Epidermal melanocyte (primary cell): ENCODE measurements around the gene NPR3.

Experiments used
- DNase-seq: peaks from one replicate; pipeline ENCODE4 v3.0.0; 2011; ENCODE audit warnings: low spot score; ENCODE audit not compliant: insufficient read length

NPR3 gene

GRCh38 chr5:32805971-32806638 lies 95.0 kb downstream of the NPR3 start:
- no peak for DNase-seq

DNA sequence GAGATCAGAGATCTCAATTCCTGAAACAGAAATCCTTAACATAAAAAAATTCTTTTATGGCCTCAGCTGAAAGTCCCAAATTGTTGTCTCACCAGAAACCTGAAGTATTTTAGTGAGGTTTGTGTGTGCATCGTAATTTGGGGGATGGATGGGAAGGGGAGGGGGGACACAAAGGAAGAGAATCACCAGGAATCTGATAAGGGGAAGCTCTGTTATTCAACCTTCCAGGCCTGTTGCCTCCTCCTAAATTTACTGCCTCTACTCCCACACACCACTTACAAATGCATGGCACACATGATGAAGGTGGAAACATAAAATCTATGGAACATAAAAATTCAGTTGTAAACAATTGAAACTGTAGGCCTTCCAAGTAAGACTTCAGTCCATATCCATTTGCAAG lies 97.7 kb downstream of the NPR3 start:
- DNase-seq = no peak

DNA sequence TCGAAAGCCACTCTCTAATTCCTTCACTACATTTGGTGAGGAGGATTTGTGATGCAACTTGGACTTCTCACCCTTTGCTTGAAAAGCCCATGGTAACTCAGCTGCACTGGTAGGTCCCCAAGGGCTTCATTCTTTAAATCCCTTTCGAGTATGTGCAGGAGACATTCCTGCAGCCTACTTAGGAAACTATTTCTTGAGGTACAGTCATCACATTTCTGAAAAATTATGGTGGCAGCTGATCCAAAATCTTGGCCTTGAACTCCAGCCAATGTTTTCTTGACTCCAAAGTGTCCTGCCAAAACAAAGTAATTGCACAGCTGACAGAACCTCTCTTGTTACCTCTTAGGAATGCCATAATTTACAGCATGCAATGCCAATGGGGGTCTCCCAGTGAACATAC lies 99.7 kb downstream of the NPR3 start:
- no peak for DNase-seq

DNA sequence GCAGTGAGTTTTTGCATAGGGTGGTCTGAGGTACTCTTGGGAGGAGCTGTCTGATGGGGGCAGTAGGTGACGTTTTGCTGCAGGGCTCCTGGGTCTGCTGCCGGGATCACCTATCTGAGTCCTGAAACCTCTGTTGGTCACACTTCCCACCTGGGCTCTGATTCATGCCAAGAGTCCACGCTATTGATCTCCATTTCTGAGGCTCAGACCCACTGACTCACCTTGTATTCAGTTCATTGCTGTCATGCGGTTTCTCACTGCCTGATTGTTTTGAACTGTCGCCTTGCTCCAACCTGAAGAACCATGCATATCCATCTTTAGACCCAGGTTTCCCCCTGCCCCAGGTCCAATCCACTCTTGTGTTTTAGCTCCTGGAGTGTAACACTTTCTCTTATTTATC lies 101.3 kb downstream of the NPR3 start:
- no peak for DNase-seq

- DNase-seq = no peak
These were observed 103.0 kb downstream of the NPR3 start for GRCh38 chr5:32814141-32814540.

DNA sequence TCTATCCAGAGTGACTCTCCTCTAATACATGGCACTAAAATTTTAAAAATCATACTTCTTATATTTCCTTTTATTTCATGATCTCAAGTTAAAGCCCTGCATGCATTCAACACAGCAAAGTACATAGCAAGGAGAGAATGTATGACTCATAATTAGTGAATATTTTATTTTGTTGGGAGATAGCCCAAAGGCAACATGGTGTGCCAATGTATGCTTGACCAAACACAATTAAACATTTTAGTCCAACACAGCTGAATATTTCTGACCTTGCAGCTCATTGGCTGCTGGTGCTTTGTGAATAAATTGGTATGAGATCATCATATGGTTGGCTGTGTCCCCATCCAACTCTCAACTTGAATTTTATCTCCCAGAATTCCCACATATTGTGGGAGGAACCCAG lies 103.5 kb downstream of the NPR3 start:
- no peak for DNase-seq

- DNase-seq = no peak
These were observed 116.9 kb downstream of the NPR3 start for GRCh38 chr5:32827981-32828380.

DNA sequence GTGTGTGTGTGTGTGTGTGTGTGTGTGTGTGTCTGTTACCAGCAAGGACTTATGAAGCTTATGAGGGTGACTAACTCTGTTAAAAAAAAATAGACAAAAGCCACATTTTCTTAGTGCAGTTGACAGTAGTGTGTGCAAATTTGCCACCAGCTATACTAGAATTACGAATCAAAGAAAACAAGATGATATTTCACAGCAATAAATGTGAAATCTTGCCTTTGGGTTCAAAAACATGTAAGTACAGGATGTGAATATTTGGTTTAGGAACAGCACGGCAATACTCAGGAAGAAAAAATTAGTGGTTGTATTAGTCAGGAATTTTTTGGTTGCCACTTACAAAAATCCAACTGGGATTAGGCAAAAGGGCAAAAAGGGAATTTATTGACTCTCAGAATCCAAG lies 117.4 kb downstream of the NPR3 start:
- no peak for DNase-seq

GRCh38 chr5:32831624-32832023 lies 120.5 kb downstream of the NPR3 start:
- no peak for DNase-seq

DNA sequence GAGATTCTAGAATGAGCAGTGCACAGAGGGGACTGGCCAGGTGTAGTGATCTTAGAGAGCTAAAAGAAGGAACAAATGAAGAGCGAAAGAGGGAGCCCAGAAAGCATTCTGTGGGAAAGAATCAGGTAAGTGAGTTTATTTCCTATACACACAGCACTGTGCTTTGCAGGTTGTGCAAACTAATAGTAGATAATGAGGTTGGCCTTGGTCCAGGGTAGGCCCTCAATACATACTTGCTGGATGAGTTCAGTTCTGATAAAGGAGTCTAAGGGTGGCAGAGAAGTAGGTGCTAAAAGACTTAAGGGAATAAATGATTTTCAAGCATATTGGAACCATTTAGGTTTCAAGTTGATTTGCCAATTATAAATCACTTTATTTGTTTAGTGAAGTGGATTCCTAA lies 122.0 kb downstream of the NPR3 start:
- no peak for DNase-seq

GRCh38 chr5:32833663-32834062 lies 122.5 kb downstream of the NPR3 start:
- no peak for DNase-seq

GRCh38 chr5:32834251-32834650 lies 123.1 kb downstream of the NPR3 start:
- DNase-seq = no peak

GRCh38 chr5:32836176-32836575 lies 125.1 kb downstream of the NPR3 start:
- no peak for DNase-seq

DNA sequence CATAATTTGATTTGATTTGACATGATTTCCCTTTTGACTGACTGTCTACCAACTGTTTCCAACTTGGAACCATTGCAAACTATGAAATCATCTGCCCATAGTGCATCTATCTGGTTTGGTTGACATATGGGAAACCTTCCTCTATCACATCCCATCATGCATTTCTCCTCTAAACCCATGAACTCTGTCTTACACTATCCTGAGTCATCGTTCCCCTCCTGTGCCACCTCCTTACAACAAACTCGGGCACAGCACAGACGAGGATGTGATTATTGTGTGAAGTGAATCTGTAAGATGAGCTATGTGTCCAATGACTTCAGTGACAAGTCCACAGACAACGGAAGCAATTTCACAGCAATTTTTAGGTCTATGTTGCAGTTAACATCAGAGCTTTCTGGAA lies 126.1 kb downstream of the NPR3 start:
- DNase-seq = no peak

GRCh38 chr5:32839106-32839505 lies 128.0 kb downstream of the NPR3 start:
- no peak for DNase-seq

- no peak for DNase-seq
These were observed 129.5 kb downstream of the NPR3 start for GRCh38 chr5:32840606-32841005.
